Measurements from ENCODE around the gene SDF2L1. TPM values are rescaled to one million over a fixed set of nuclear protein-coding genes. Genes with fewer than 3 reads are reported as not detected.

The SDF2L1 gene
- total and polyA plus RNA-seq, 9 of the 15 experiments (the other 6 are each of a cell fraction or from before 2014, with no cell fraction given) = 15.1 to 989 (median 124) TPM

GRCh38 chr22:21684492-21685163 is 42.5 kb downstream of the SDF2L1 start (continued):
- TF ChIP-seq POLR2AphosphoS5 (IDR thresholded peaks at IDR 0.05; ENCODE audit: control insufficient read depth, insufficient read depth, low read depth, low read length) = peak; percentile 17; the same call in 1 of the 2 replicates
- no peak for TF ChIP-seq EZH2 (IDR thresholded peaks at IDR 0.05; ENCODE audit: borderline replicate concordance, low read depth, low read length)
- TF ChIP-seq ZNF408 (CRISPR knock-in tag; IDR thresholded peaks at IDR 0.05; ENCODE audit: low read depth) = peak; percentile 19; the same call in 1 of the 2 replicates
- no peak for TF ChIP-seq SRSF3 (IDR thresholded peaks at IDR 0.05; ENCODE audit: insufficient read depth, low read length)
- TF ChIP-seq TFAP4 (CRISPR knock-in tag; IDR thresholded peaks at IDR 0.05; ENCODE audit: borderline replicate concordance) = 0 out of 2 replicates have a peak, but pooled peaks have one; percentile 28
- no peak for TF ChIP-seq ZNF584 (CRISPR knock-in tag; IDR thresholded peaks at IDR 0.05; ENCODE audit: low read depth)
- no peak for TF ChIP-seq NR2C1 (IDR thresholded peaks at IDR 0.05)
- TF ChIP-seq NR2C1 (tag; IDR thresholded peaks at IDR 0.05) = no peak
- TF ChIP-seq GABPA (tag; conservative IDR thresholded peaks at IDR 0.05; ENCODE audit: low read depth) = no peak
- peak; percentile 10; the same call in 1 of the 2 replicates for TF ChIP-seq USF2 (CRISPR knock-in tag; IDR thresholded peaks at IDR 0.05)
- TF ChIP-seq U2AF2 (optimal IDR thresholded peaks at IDR 0.05; ENCODE audit: low read depth, low read length) = no peak
- 0 out of 2 replicates have a peak, but pooled peaks have one; percentile 30 for TF ChIP-seq ZNF263 (CRISPR knock-in tag; IDR thresholded peaks at IDR 0.05; ENCODE audit: borderline replicate concordance)
- TF ChIP-seq KLF1 (tag; IDR thresholded peaks at IDR 0.05) = peak; percentile 68; the same call in 1 of the 2 replicates
- peak; percentile 27; the same call in 1 of the 2 replicates for TF ChIP-seq PTBP1 (IDR thresholded peaks at IDR 0.05; ENCODE audit: low read depth, low read length)
- TF ChIP-seq E2F4 (CRISPR knock-in tag; IDR thresholded peaks at IDR 0.05; ENCODE audit: low read depth) = 0 out of 2 replicates have a peak, but pooled peaks have one; percentile 25
- no peak for TF ChIP-seq ZNF740 (CRISPR knock-in tag; IDR thresholded peaks at IDR 0.05)
- 0 out of 4 replicates have a peak, but pooled peaks of 1 of the 2 experiments have one; percentile 33 for TF ChIP-seq ZNF740 (tag; IDR thresholded peaks at IDR 0.05)
- TF ChIP-seq SIX5 (IDR thresholded peaks at IDR 0.05; ENCODE audit: borderline replicate concordance in 1 of 2, insufficient read depth in 1 of 2, low read depth in 1 of 2, low read length in 2 of 2) = 0 out of 4 replicates have a peak, but pooled peaks of 1 of the 2 experiments have one; percentile 12
- 0 out of 2 replicates have a peak, but pooled peaks have one; percentile 30 for TF ChIP-seq HDGF (IDR thresholded peaks at IDR 0.05)
- no peak for TF ChIP-seq C11orf30 (IDR thresholded peaks at IDR 0.05; ENCODE audit: low read depth)
- TF ChIP-seq MYNN (IDR thresholded peaks at IDR 0.05) = peak; percentile 22; the same call in 1 of the 2 replicates
- peak; percentile 47; the same call in 1 of the 2 replicates for TF ChIP-seq MYNN (CRISPR knock-in tag; IDR thresholded peaks at IDR 0.05)
- peak; percentile 86 for TF ChIP-seq TAF15 (IDR thresholded peaks at IDR 0.05; ENCODE audit: low read depth, low read length)
- no peak for TF ChIP-seq ZC3H8 (IDR thresholded peaks at IDR 0.05)
- 0 out of 2 replicates have a peak, but pooled peaks have one; percentile 16 for TF ChIP-seq RB1 (IDR thresholded peaks at IDR 0.05; ENCODE audit: low read depth)
- no peak for TF ChIP-seq GTF2F1 (IDR thresholded peaks at IDR 0.05; ENCODE audit: low read depth, low read length)
